Endodermal cell (in vitro differentiated cells): ENCODE data around the gene ST7. TPM values are rescaled to one million over a fixed set of nuclear protein-coding genes. Genes with fewer than 3 reads are reported as not detected.
"Not testable (repeated sequence)": the region's sequence is repeated elsewhere in the genome, so short reads cannot be mapped to it uniquely, and the experiment has no call there.

Source experiments
- DNase-seq: peaks from one replicate; pipeline ENCODE4 v3.0.0-alpha.2; 2017
- H3K27ac ChIP-seq: 2 replicates; pipeline ENCODE4 v1.5.1; 2013; ENCODE audit warnings: mild to moderate bottlenecking, low read depth, low read length, moderate library complexity
- H3K27me3 ChIP-seq: 2 replicates; pipeline ENCODE4 v1.6.1; 2013; ENCODE audit warnings: mild to moderate bottlenecking, low read length, moderate library complexity; ENCODE audit not compliant: insufficient read depth, control insufficient read depth, poor library complexity, severe bottlenecking
- H3K36me3 ChIP-seq: 2 replicates; pipeline ENCODE4 v1.7.0; 2013; ENCODE audit warnings: mild to moderate bottlenecking, low read length, moderate library complexity; ENCODE audit not compliant: control insufficient read depth, insufficient read depth
- H3K4me1 ChIP-seq: one replicate; pipeline ENCODE4 v1.7.0; 2013; ENCODE audit warnings: low read length; ENCODE audit not compliant: control insufficient read depth, insufficient read depth
- H3K4me3 ChIP-seq: 2 replicates; pipeline ENCODE4 v1.5.1; 2013; ENCODE audit warnings: mild to moderate bottlenecking, low read length, moderate library complexity
- H3K9ac ChIP-seq: 2 replicates; pipeline ENCODE4 v1.6.1; 2013; ENCODE audit warnings: mild to moderate bottlenecking, low read length, moderate library complexity; ENCODE audit not compliant: poor library complexity, severe bottlenecking; ENCODE audit errors: extremely low read depth
- H3K9me3 ChIP-seq: 2 replicates; pipeline ENCODE4 v1.6.1; 2013; ENCODE audit warnings: mild to moderate bottlenecking, low read length, moderate library complexity; ENCODE audit not compliant: control insufficient read depth
- H3K27ac Mint-ChIP-seq: 2 replicates; pipeline ENCODE4 v1.8.0; 2020; ENCODE audit warnings: mixed read lengths
- H3K27me3 Mint-ChIP-seq: 2 replicates; pipeline ENCODE4 v1.8.0; 2021; ENCODE audit warnings: mild to moderate bottlenecking, mixed read lengths; ENCODE audit not compliant: insufficient read depth
- H3K36me3 Mint-ChIP-seq: 2 replicates; pipeline ENCODE4 v1.8.0; 2020; ENCODE audit warnings: low read depth, mixed read lengths
- H3K4me1 Mint-ChIP-seq: 2 replicates; pipeline ENCODE4 v1.8.0; 2020; ENCODE audit warnings: mixed read lengths
- H3K4me3 Mint-ChIP-seq: 2 replicates; pipeline ENCODE4 v1.8.0; 2020; ENCODE audit warnings: mild to moderate bottlenecking, moderate library complexity, mixed read lengths
- H3K9me3 Mint-ChIP-seq: 2 replicates; pipeline ENCODE4 v1.8.0; 2020; ENCODE audit warnings: mild to moderate bottlenecking, mixed read lengths
- WGBS, 2 experiments: methylation state at CpG; one replicate each; pipeline versions ENCODE4 v1.1.5 to v1.1.7; 2013; ENCODE audit warnings: missing lambda C conversion rate in 2 of 2, mixed read lengths in 1 of 2; ENCODE audit not compliant: insufficient coverage in 1 of 2, insufficient read length in 1 of 2; 5-methylcytosine and 5-hydroxymethylcytosine counted together
- total RNA-seq, 2 donors: library from RNA; stranded (reverse); fragmentation: NEBNext Ultra II Directional in 1 of 2; extraction: Animal tissue kit (Norgen Biotek cat#: 25700) in 1 of 2; gene quantifications; 2 replicates in 1 of 2; 3 replicates in 1 of 2; pipeline ENCODE4 v1.2.1, GENCODE V29; 2021
- TF ChIP-seq, protein P1 (sequence below): fragments of 200-600 bp; sonication (generic); conservative IDR thresholded peaks from 2 replicates; pipeline ENCODE4 v1.5.0; 2021; ENCODE audit warnings: antibody characterized with exemption, mild to moderate bottlenecking

The ST7 gene
- total RNA-seq, 2 donors from 2014 or later, result 6.4 to 8.9 TPM

DNA sequence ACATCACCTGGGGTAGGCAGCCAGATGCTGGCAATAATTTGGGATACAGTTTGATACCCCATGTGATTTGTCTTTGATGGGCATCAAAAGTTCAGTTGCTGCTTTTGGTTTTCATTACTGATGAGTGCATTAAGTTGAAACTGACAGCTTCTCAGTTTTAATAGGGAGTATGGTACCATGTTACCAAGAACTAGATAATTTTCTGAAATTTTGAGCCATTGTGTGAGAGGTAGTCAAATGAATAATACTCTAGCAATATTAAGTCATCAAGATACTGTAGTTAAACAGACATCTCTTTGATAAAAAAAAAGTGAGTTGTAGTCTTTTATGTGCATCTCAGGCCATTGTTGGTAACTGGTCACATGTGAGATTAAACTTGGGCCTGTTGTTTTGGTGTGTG is 71.5 kb downstream of the ST7 start:
- H3K27ac Mint-ChIP-seq, result no peak overlapping the region
- no peak overlapping the region for H3K4me3 Mint-ChIP-seq
- no peak for DNase-seq
- Histone ChIP-seq H3K9ac (no peak overlapping the region), H3K4me3 (no peak overlapping the region), H3K27me3 (peaks cover 8% of the 10 kb centered on the region), H3K9me3 (no peaks in the 10 kb centered on the region), H3K36me3 (no peaks in the 10 kb centered on the region), H3K27ac (no peak overlapping the region), H3K4me1 (peaks cover 7% of the 10 kb centered on the region)
- TF ChIP-seq, protein P1, sequence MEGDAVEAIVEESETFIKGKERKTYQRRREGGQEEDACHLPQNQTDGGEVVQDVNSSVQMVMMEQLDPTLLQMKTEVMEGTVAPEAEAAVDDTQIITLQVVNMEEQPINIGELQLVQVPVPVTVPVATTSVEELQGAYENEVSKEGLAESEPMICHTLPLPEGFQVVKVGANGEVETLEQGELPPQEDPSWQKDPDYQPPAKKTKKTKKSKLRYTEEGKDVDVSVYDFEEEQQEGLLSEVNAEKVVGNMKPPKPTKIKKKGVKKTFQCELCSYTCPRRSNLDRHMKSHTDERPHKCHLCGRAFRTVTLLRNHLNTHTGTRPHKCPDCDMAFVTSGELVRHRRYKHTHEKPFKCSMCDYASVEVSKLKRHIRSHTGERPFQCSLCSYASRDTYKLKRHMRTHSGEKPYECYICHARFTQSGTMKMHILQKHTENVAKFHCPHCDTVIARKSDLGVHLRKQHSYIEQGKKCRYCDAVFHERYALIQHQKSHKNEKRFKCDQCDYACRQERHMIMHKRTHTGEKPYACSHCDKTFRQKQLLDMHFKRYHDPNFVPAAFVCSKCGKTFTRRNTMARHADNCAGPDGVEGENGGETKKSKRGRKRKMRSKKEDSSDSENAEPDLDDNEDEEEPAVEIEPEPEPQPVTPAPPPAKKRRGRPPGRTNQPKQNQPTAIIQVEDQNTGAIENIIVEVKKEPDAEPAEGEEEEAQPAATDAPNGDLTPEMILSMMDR, result no peak
- no peaks in the 10 kb centered on the region for H3K36me3 Mint-ChIP-seq
- H3K9me3 Mint-ChIP-seq, result peaks cover 4% of the 10 kb centered on the region
- peaks cover 10% of the 10 kb centered on the region for H3K4me1 Mint-ChIP-seq
- H3K27me3 Mint-ChIP-seq, result no peaks in the 10 kb centered on the region

DNA sequence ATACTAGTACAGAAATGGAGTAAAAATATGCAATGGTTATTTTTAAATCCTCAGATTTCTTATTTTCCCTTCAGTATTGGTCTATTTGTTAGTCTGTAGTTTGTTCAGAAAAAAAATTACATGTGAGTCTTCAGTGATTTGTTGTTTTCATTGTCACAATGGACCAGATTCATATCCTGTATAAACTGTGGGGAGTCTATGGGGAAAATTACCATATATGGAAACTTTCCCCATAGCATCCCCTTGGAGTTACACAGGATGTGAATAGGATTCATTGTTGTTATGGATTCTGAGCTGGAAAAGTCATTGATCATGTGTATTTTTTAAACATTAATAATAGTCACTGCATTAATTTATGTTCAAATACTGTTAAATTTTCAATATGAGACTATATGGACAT is 72.6 kb downstream of the ST7 start:
- peaks cover 5% of the 10 kb centered on the region for H3K4me1 ChIP-seq
- H3K9me3 ChIP-seq, result peaks cover 10% of the 10 kb centered on the region
- Mint-ChIP-seq H3K9me3 (peaks cover 12% of the 10 kb centered on the region), H3K4me1 (peaks cover 10% of the 10 kb centered on the region), H3K36me3 (peaks cover 3% of the 10 kb centered on the region), H3K27me3 (no peaks in the 10 kb centered on the region), H3K4me3 (no peak overlapping the region), H3K27ac (no peak overlapping the region)
- TF ChIP-seq, protein P1, result no peak
- no peak for DNase-seq
- H3K36me3 ChIP-seq, result no peaks in the 10 kb centered on the region
- peaks cover 6% of the 10 kb centered on the region for H3K27me3 ChIP-seq
- no peak overlapping the region for H3K27ac ChIP-seq
- H3K9ac ChIP-seq, result no peak overlapping the region
- no peak overlapping the region for H3K4me3 ChIP-seq

DNA sequence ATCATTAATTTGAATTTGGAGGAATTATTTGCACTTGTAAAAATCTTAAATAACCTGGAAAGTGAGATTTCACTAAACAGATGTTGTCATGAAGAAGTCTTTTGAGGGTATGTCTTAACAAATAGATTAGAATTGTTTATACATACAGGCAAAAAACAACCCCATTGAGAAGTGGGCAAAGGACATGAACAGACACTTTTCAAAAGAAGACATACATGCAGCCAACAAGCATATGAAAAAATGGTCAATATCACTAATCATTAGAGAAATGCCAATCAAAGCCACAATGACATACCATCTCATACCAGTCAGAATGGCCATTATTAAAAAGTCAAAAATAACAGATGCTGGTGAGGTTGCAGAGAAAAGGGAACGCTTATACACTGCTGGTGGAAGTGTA is 77.0 kb downstream of the ST7 start:
- peaks cover 16% of the 10 kb centered on the region for H3K9me3 ChIP-seq
- not testable (repeated sequence) for H3K4me1 ChIP-seq, H3K4me1 Mint-ChIP-seq, H3K27ac Mint-ChIP-seq, H3K36me3 ChIP-seq, DNase-seq, H3K4me3 Mint-ChIP-seq, H3K27me3 ChIP-seq, H3K9ac ChIP-seq, H3K27me3 Mint-ChIP-seq, H3K27ac ChIP-seq, H3K4me3 ChIP-seq, H3K36me3 Mint-ChIP-seq
- 42% methylated on average over 1 of the region's 1 CpG; no CpG with 5 or more reads in 1 of the 2 experiments for WGBS, 2 experiments
- peaks cover 15% of the 10 kb centered on the region for H3K9me3 Mint-ChIP-seq

DNA sequence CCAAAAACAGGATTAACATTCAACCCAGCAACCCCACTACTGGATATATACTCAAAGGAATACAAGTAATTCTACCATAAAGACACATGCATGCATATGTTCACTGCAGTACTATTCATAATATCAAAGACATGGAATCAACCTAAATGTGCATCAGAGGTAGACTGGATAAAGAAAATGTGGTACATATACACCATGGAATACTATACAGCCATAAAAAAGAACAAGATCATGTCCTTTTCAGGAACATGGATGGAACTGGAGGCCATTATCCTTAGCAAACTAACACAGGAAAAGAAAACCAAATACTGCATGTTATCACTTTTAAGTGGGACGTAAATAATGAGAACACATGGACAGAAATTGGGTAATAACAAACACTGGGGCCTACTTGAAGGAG is 77.5 kb downstream of the ST7 start:
- not testable (repeated sequence) for H3K9ac ChIP-seq, H3K27me3 Mint-ChIP-seq, H3K27me3 ChIP-seq, H3K27ac ChIP-seq, H3K4me1 Mint-ChIP-seq, DNase-seq, H3K27ac Mint-ChIP-seq, H3K4me1 ChIP-seq, H3K36me3 Mint-ChIP-seq, H3K4me3 Mint-ChIP-seq, H3K36me3 ChIP-seq, H3K4me3 ChIP-seq
- peaks cover 16% of the 10 kb centered on the region for H3K9me3 ChIP-seq
- 0% methylated on average over 1 of the region's 1 CpG for WGBS, 2 experiments
- peaks cover 15% of the 10 kb centered on the region for H3K9me3 Mint-ChIP-seq
